Glutamatergic neuron (in vitro differentiated cells): ENCODE data around the gene MYCL. TPM values are rescaled to one million over a fixed set of nuclear protein-coding genes. Genes with fewer than 3 reads are reported as not detected.
A peak's percentile ranks its signal among the peaks of the same experiment; 100 is the strongest.

Source experiments
- DNase-seq: peaks from one replicate; pipeline ENCODE4 v3.0.0; 2022
- H3K27ac Mint-ChIP-seq: one replicate; pipeline ENCODE4 v1.8.0; 2020; ENCODE audit warnings: mild to moderate bottlenecking, mixed read lengths, inconsistent platforms; ENCODE audit not compliant: unreplicated experiment
- H3K27me3 Mint-ChIP-seq: one replicate; pipeline ENCODE4 v1.8.0; 2020; ENCODE audit warnings: mild to moderate bottlenecking, moderate library complexity, mixed read lengths, inconsistent platforms; ENCODE audit not compliant: unreplicated experiment
- H3K36me3 Mint-ChIP-seq: one replicate; pipeline ENCODE4 v1.8.0; 2020; ENCODE audit warnings: mild to moderate bottlenecking, mixed read lengths, inconsistent platforms; ENCODE audit not compliant: unreplicated experiment
- H3K4me1 Mint-ChIP-seq: one replicate; pipeline ENCODE4 v1.8.0; 2020; ENCODE audit warnings: mild to moderate bottlenecking, low read depth, mixed read lengths, inconsistent platforms; ENCODE audit not compliant: unreplicated experiment
- H3K4me3 Mint-ChIP-seq: one replicate; pipeline ENCODE4 v1.8.0; 2020; ENCODE audit warnings: mild to moderate bottlenecking, mixed read lengths, inconsistent platforms; ENCODE audit not compliant: unreplicated experiment
- H3K9me3 Mint-ChIP-seq: one replicate; pipeline ENCODE4 v1.8.0; 2020; ENCODE audit warnings: mild to moderate bottlenecking, moderate library complexity, mixed read lengths, inconsistent platforms; ENCODE audit not compliant: unreplicated experiment
- CTCF ChIP-seq: fragments of 200-600 bp; sonication (generic); IDR thresholded peaks from one replicate; pipeline ENCODE4 v1.5.0; 2021; ENCODE audit not compliant: partially characterized antibody, unreplicated experiment
- total RNA-seq: library from RNA; stranded (reverse); fragmentation: NEBNext Ultra II Directional; extraction: Animal tissue kit (Norgen Biotek cat#: 25700); gene quantifications from one replicate; pipeline ENCODE4 v1.2.1, GENCODE V29; 2021; ENCODE audit not compliant: unreplicated experiment

The MYCL gene
- total RNA-seq, 1 donor from 2014 or later = 97.7 TPM

- H3K9me3 Mint-ChIP-seq = no peaks in the 10 kb centered on the region
- peaks cover 1% of the 10 kb centered on the region for H3K27me3 Mint-ChIP-seq
- no peak for TF ChIP-seq CTCF
- no peak overlapping the region for H3K4me3 Mint-ChIP-seq
- H3K36me3 Mint-ChIP-seq = no peaks in the 10 kb centered on the region
- no peak for DNase-seq
- peaks cover 17% of the 10 kb centered on the region for H3K4me1 Mint-ChIP-seq
- H3K27ac Mint-ChIP-seq = no peak overlapping the region
These were observed 43.4 kb downstream of the MYCL start for GRCh38 chr1:39858315-39858714.

GRCh38 chr1:39857126-39857878 is 44.4 kb downstream of the MYCL start:
- no peak for TF ChIP-seq CTCF
- peaks cover 1% of the 10 kb centered on the region for H3K27me3 Mint-ChIP-seq
- H3K36me3 Mint-ChIP-seq = no peaks in the 10 kb centered on the region
- no peaks in the 10 kb centered on the region for H3K9me3 Mint-ChIP-seq
- H3K4me3 Mint-ChIP-seq = no peak overlapping the region
- H3K27ac Mint-ChIP-seq = peak overlapping the region; percentile 67
- peaks cover 11% of the 10 kb centered on the region for H3K4me1 Mint-ChIP-seq
- no peak for DNase-seq

GRCh38 chr1:39854738-39855137 is 47.0 kb downstream of the MYCL start:
- Mint-ChIP-seq H3K9me3 (no peaks in the 10 kb centered on the region), H3K27me3 (no peaks in the 10 kb centered on the region), H3K4me3 (no peak overlapping the region), H3K27ac (no peak overlapping the region), H3K4me1 (peaks cover 11% of the 10 kb centered on the region), H3K36me3 (no peaks in the 10 kb centered on the region)
- TF ChIP-seq CTCF = no peak
- DNase-seq = no peak

GRCh38 chr1:39854314-39854713 is 47.4 kb downstream of the MYCL start:
- no peak for TF ChIP-seq CTCF
- H3K4me3 Mint-ChIP-seq = no peak overlapping the region
- H3K36me3 Mint-ChIP-seq = no peaks in the 10 kb centered on the region
- DNase-seq = no peak
- H3K27ac Mint-ChIP-seq = no peak overlapping the region
- no peaks in the 10 kb centered on the region for H3K27me3 Mint-ChIP-seq
- H3K9me3 Mint-ChIP-seq = no peaks in the 10 kb centered on the region
- peaks cover 13% of the 10 kb centered on the region for H3K4me1 Mint-ChIP-seq

- Mint-ChIP-seq H3K36me3 (no peaks in the 10 kb centered on the region), H3K9me3 (peaks cover 1% of the 10 kb centered on the region), H3K4me1 (peaks cover 16% of the 10 kb centered on the region), H3K27ac (no peak overlapping the region), H3K4me3 (no peak overlapping the region), H3K27me3 (no peaks in the 10 kb centered on the region)
- no peak for TF ChIP-seq CTCF
- DNase-seq = no peak
These were observed 48.8 kb downstream of the MYCL start for GRCh38 chr1:39852876-39853275.
